ENCODE results near the gene NUMA1. TPM values are rescaled to one million over a fixed set of nuclear protein-coding genes. Genes with fewer than 3 reads are reported as not detected.
A peak's percentile ranks its signal among the peaks of the same experiment; 100 is the strongest.

The NUMA1 gene
- polyA plus RNA-seq, 1 donor (not counting 4 experiments of a cell fraction or from before 2014, with no cell fraction given), result 38.8 TPM

DNA sequence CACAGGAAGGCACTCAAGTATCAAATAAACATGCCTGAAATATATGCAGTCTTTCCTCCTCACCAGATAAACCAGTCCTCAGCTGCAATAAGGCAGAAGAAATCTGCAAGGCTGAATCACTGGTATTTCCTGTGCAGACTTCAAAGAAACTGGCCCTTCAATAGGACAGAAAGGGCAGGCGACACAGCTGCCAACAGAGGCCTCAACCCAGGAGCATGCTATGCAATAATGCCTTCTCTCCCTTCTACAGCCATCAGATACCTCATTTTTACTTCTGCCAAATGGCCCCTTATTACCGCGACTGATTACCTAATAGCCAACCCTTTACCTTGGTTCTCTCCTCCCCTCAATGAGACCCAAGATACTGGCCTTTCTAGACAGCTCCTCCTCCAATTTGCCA lies 8.0 kb downstream of the NUMA1 start:
- no peak for TF ChIP-seq EZH2 (IDR thresholded peaks at IDR 0.05; ENCODE audit: low read length)
- TF ChIP-seq, protein P1, sequence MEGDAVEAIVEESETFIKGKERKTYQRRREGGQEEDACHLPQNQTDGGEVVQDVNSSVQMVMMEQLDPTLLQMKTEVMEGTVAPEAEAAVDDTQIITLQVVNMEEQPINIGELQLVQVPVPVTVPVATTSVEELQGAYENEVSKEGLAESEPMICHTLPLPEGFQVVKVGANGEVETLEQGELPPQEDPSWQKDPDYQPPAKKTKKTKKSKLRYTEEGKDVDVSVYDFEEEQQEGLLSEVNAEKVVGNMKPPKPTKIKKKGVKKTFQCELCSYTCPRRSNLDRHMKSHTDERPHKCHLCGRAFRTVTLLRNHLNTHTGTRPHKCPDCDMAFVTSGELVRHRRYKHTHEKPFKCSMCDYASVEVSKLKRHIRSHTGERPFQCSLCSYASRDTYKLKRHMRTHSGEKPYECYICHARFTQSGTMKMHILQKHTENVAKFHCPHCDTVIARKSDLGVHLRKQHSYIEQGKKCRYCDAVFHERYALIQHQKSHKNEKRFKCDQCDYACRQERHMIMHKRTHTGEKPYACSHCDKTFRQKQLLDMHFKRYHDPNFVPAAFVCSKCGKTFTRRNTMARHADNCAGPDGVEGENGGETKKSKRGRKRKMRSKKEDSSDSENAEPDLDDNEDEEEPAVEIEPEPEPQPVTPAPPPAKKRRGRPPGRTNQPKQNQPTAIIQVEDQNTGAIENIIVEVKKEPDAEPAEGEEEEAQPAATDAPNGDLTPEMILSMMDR (optimal IDR thresholded peaks at IDR 0.05 in 1 of 3, IDR thresholded peaks at IDR 0.05 in 1 of 3, conservative IDR thresholded peaks at IDR 0.05 in 1 of 3; ENCODE audit: extremely low read depth in 1 of 3, insufficient read depth in 2 of 3, low read length in 3 of 3), result no peak
- H3K9ac ChIP-seq (ENCODE audit: control insufficient read depth, extremely low read depth, insufficient read depth, low read length), result no peak overlapping the region
- peak; percentile 76 for FAIRE-seq
- peak overlapping the region; percentile 61 for H3K4me2 ChIP-seq (ENCODE audit: control insufficient read depth, extremely low read depth, insufficient read depth, low read depth, low read length)
- DNase-seq (ENCODE audit: low read depth, low spot score), result no peak
- H3K9me1 ChIP-seq (ENCODE audit: control insufficient read depth, extremely low read depth, insufficient read depth, low read length), result no peaks in the 10 kb centered on the region
- H3K27me3 ChIP-seq (ENCODE audit: control insufficient read depth, extremely low read depth, insufficient read depth, low read length), result no peaks in the 10 kb centered on the region
- no peak overlapping the region for H2AFZ ChIP-seq (ENCODE audit: control insufficient read depth, low read length)
- no peaks in the 10 kb centered on the region for H3K9me3 ChIP-seq (ENCODE audit: control insufficient read depth, low read depth, low read length)
- H3K36me3 ChIP-seq (ENCODE audit: control insufficient read depth in 2 of 2, extremely low read depth in 1 of 2, insufficient read depth in 2 of 2, low read length in 2 of 2), result peaks cover 0 to 4% of the 10 kb centered on the region in 2 experiments
- peaks cover 40% of the 10 kb centered on the region for H3K4me1 ChIP-seq (ENCODE audit: control insufficient read depth, extremely low read depth, insufficient read depth, low read length)
- no peaks in the 10 kb centered on the region for H4K20me1 ChIP-seq (ENCODE audit: control insufficient read depth, extremely low read depth, insufficient read depth, low read length)
- H3K4me3 ChIP-seq (ENCODE audit: control insufficient read depth in 2 of 3, extremely low read depth in 1 of 3, insufficient read depth in 2 of 3, low read depth in 1 of 3, low read length in 3 of 3), result peak overlapping the region in 1 of 3 experiments; percentile 23
- dilution Hi-C loops (cut with MboI; ENCODE audit: extremely low pct_ligation_motif_present, low sequenced_read_pairs), result no loop called here
- H3K27ac ChIP-seq (ENCODE audit: control insufficient read depth, insufficient read depth, low read length), result peak overlapping the region; percentile 60
- H3K79me2 ChIP-seq (ENCODE audit: control insufficient read depth, insufficient read depth, low read length), result peaks cover 85% of the 10 kb centered on the region

DNA sequence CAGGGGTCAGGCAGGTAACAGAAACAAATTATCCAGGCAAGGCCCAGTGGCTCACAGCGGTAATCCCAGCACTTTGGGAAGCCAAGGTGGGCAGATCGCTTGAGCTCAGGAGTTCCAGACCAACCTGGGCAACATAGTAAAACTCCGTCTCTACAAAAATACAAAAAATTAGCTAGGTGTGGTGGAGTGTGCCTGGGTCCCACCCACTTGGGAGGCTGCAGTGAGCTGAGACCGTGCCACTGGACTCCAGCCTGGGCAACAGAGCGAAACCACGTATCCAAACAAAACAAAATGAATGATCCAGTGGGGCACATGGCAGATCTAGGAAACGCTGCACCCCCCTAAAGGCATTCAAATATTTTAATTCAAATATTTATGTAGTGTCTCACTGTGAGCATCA lies 9.9 kb downstream of the NUMA1 start:
- Histone ChIP-seq H4K20me1 (ENCODE audit: control insufficient read depth, extremely low read depth, insufficient read depth, low read length) (no peaks in the 10 kb centered on the region), H3K27ac (ENCODE audit: control insufficient read depth, insufficient read depth, low read length) (peak overlapping the region; percentile 55), H3K4me1 (ENCODE audit: control insufficient read depth, extremely low read depth, insufficient read depth, low read length) (peaks cover 40% of the 10 kb centered on the region), H3K9me1 (ENCODE audit: control insufficient read depth, extremely low read depth, insufficient read depth, low read length) (no peaks in the 10 kb centered on the region), H3K4me2 (ENCODE audit: control insufficient read depth, extremely low read depth, insufficient read depth, low read depth, low read length) (peak overlapping the region; percentile 37), H3K27me3 (ENCODE audit: control insufficient read depth, extremely low read depth, insufficient read depth, low read length) (no peaks in the 10 kb centered on the region), H3K9me3 (ENCODE audit: control insufficient read depth, low read depth, low read length) (no peaks in the 10 kb centered on the region), H3K9ac (ENCODE audit: control insufficient read depth, extremely low read depth, insufficient read depth, low read length) (no peak overlapping the region), H2AFZ (ENCODE audit: control insufficient read depth, low read length) (no peak overlapping the region), H3K4me3 (ENCODE audit: control insufficient read depth in 2 of 3, extremely low read depth in 1 of 3, insufficient read depth in 2 of 3, low read depth in 1 of 3, low read length in 3 of 3) (no peak overlapping the region), H3K36me3 (ENCODE audit: control insufficient read depth in 2 of 2, extremely low read depth in 1 of 2, insufficient read depth in 2 of 2, low read length in 2 of 2) (peaks cover 2 to 8% of the 10 kb centered on the region in 2 experiments), H3K79me2 (ENCODE audit: control insufficient read depth, insufficient read depth, low read length) (peaks cover 80% of the 10 kb centered on the region)
- no peak for TF ChIP-seq EZH2 (IDR thresholded peaks at IDR 0.05; ENCODE audit: low read length)
- TF ChIP-seq, protein P1 (optimal IDR thresholded peaks at IDR 0.05 in 1 of 3, IDR thresholded peaks at IDR 0.05 in 1 of 3, conservative IDR thresholded peaks at IDR 0.05 in 1 of 3; ENCODE audit: extremely low read depth in 1 of 3, insufficient read depth in 2 of 3, low read length in 3 of 3), result no peak
- FAIRE-seq (no peak), DNase-seq (ENCODE audit: low read depth, low spot score) (no peak)
- dilution Hi-C loops (cut with MboI; ENCODE audit: extremely low pct_ligation_motif_present, low sequenced_read_pairs), result no loop called here

Data from keratinocyte (primary cell).